Panc1 (cell line): Measurements from ENCODE around the gene AKAP12.

Source experiments
- POLR2AphosphoS5 ChIP-seq: IDR thresholded peaks from 2 replicates; pipeline ENCODE4 v1.6.1; 2012; ENCODE audit warnings: mild to moderate bottlenecking, low read depth, low read length, moderate library complexity
- SIN3A ChIP-seq: IDR thresholded peaks from 2 replicates; pipeline ENCODE4 v1.6.1; 2012; ENCODE audit warnings: low read depth, mild to moderate bottlenecking, low read length, moderate library complexity, borderline replicate concordance; ENCODE audit not compliant: insufficient read depth
- TF ChIP-seq, protein P1 (sequence below): fragments of 450-650 bp; IDR thresholded peaks from 2 replicates; pipeline ENCODE4 v1.5.1; 2017; ENCODE audit warnings: mild to moderate bottlenecking
- TF ChIP-seq, protein P2 (sequence below), 2 experiments: IDR thresholded peaks; 2 replicates each; pipeline ENCODE4 v1.6.1; 2011 to 2012; ENCODE audit warnings: low read depth in 2 of 2, control low read depth in 1 of 2, low read length in 1 of 2, mild to moderate bottlenecking in 1 of 2, moderate library complexity in 1 of 2; ENCODE audit not compliant: insufficient read depth in 1 of 2

DNA sequence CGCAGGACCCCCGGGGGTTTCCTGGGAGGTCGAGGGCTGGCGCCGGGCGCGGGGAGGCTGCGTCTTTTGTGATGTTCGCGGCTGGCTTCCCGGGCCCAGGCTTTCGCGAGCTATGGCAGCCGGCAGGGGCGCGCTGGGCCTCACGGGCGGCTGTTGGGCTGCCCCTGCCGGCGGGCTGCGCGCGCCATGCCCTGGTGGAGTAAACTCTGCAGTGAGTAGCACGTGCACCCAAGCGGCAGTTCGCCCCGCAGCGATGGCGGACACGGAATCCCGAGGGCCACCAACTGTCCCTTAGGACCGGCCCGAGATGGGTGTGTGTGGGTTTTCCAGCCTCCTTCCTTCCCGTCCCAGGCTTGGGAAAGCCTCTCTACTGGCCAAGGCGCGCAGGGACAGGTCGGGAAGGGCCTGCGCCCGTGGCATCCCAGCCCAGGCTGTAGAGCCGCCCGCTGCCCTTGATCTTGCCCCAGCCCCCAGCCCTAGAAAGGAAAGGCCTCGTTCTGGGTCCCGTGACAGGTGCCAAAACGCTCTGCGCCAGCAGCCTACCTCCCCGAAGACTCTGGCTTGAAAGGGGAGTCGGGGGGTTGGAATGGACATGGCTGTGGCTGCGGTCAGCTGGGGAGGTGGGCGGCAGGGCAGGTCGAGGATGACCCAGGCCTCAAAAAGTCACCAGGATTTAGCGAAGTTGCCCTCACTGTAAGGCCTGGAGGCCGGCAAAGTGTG is 101.9 kb downstream of the AKAP12 start:
- TF ChIP-seq, protein P1, sequence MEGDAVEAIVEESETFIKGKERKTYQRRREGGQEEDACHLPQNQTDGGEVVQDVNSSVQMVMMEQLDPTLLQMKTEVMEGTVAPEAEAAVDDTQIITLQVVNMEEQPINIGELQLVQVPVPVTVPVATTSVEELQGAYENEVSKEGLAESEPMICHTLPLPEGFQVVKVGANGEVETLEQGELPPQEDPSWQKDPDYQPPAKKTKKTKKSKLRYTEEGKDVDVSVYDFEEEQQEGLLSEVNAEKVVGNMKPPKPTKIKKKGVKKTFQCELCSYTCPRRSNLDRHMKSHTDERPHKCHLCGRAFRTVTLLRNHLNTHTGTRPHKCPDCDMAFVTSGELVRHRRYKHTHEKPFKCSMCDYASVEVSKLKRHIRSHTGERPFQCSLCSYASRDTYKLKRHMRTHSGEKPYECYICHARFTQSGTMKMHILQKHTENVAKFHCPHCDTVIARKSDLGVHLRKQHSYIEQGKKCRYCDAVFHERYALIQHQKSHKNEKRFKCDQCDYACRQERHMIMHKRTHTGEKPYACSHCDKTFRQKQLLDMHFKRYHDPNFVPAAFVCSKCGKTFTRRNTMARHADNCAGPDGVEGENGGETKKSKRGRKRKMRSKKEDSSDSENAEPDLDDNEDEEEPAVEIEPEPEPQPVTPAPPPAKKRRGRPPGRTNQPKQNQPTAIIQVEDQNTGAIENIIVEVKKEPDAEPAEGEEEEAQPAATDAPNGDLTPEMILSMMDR, result no peak
- TF ChIP-seq, protein P2, sequence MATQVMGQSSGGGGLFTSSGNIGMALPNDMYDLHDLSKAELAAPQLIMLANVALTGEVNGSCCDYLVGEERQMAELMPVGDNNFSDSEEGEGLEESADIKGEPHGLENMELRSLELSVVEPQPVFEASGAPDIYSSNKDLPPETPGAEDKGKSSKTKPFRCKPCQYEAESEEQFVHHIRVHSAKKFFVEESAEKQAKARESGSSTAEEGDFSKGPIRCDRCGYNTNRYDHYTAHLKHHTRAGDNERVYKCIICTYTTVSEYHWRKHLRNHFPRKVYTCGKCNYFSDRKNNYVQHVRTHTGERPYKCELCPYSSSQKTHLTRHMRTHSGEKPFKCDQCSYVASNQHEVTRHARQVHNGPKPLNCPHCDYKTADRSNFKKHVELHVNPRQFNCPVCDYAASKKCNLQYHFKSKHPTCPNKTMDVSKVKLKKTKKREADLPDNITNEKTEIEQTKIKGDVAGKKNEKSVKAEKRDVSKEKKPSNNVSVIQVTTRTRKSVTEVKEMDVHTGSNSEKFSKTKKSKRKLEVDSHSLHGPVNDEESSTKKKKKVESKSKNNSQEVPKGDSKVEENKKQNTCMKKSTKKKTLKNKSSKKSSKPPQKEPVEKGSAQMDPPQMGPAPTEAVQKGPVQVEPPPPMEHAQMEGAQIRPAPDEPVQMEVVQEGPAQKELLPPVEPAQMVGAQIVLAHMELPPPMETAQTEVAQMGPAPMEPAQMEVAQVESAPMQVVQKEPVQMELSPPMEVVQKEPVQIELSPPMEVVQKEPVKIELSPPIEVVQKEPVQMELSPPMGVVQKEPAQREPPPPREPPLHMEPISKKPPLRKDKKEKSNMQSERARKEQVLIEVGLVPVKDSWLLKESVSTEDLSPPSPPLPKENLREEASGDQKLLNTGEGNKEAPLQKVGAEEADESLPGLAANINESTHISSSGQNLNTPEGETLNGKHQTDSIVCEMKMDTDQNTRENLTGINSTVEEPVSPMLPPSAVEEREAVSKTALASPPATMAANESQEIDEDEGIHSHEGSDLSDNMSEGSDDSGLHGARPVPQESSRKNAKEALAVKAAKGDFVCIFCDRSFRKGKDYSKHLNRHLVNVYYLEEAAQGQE (IDR thresholded peaks at IDR 0.05; ENCODE audit: insufficient read depth in 1 of 2, low read depth in 2 of 2, low read length in 1 of 2), result no peak
- TF ChIP-seq SIN3A (no peak), POLR2AphosphoS5 (no peak)
